ENCODE data around the gene GNPDA1. TPM values are rescaled to one million over a fixed set of nuclear protein-coding genes. Genes with fewer than 3 reads are reported as not detected.

The GNPDA1 gene
- total and polyA plus RNA-seq, 10 of the 15 experiments (the other 5 are each of a cell fraction or from before 2014, with no cell fraction given), result 1.0 to 11.9 (median 3.9) TPM

DNA sequence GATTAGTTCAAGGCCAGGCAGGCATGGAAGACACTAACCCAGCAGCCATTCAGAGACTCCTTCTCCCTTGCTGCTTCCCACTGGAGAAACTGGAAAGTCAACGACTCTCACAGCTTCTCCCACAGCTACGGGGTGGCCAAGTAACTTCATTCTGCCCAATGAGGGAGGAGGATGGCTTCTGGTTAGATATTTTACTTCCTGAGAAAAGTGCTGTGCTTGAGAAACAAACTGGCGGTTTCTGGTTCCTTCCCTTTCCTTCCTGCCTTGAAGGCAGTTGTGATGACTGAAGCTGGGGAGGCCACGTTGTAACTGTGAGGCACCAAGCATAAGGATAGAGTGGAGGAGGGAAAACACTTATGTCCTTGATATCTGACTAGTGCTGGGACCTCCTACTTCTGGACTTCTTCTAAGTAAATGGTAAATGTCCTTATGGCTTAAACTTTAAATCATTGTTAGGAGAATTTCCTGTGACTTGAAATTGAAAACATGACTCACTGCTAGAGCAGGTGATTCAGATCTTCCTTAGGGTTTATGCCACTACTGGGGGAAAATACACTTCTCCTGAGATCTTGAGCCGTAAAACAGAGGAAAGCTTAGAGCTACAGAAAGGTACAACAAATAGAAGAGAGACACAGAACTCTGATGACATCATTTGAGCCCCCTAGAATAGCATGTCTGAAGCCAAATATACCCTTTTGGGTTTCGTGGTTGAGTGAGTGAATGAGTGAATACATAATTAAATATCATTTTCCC, 3.1 kb upstream of the GNPDA1 start (continued):
- TF ChIP-seq, protein P1, sequence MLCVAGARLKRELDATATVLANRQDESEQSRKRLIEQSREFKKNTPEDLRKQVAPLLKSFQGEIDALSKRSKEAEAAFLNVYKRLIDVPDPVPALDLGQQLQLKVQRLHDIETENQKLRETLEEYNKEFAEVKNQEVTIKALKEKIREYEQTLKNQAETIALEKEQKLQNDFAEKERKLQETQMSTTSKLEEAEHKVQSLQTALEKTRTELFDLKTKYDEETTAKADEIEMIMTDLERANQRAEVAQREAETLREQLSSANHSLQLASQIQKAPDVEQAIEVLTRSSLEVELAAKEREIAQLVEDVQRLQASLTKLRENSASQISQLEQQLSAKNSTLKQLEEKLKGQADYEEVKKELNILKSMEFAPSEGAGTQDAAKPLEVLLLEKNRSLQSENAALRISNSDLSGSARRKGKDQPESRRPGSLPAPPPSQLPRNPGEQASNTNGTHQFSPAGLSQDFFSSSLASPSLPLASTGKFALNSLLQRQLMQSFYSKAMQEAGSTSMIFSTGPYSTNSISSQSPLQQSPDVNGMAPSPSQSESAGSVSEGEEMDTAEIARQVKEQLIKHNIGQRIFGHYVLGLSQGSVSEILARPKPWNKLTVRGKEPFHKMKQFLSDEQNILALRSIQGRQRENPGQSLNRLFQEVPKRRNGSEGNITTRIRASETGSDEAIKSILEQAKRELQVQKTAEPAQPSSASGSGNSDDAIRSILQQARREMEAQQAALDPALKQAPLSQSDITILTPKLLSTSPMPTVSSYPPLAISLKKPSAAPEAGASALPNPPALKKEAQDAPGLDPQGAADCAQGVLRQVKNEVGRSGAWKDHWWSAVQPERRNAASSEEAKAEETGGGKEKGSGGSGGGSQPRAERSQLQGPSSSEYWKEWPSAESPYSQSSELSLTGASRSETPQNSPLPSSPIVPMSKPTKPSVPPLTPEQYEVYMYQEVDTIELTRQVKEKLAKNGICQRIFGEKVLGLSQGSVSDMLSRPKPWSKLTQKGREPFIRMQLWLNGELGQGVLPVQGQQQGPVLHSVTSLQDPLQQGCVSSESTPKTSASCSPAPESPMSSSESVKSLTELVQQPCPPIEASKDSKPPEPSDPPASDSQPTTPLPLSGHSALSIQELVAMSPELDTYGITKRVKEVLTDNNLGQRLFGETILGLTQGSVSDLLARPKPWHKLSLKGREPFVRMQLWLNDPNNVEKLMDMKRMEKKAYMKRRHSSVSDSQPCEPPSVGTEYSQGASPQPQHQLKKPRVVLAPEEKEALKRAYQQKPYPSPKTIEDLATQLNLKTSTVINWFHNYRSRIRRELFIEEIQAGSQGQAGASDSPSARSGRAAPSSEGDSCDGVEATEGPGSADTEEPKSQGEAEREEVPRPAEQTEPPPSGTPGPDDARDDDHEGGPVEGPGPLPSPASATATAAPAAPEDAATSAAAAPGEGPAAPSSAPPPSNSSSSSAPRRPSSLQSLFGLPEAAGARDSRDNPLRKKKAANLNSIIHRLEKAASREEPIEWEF (IDR thresholded peaks at IDR 0.05; ENCODE audit: insufficient replicate concordance, low read depth, low read length), result no peak
- TF ChIP-seq, protein P2, sequence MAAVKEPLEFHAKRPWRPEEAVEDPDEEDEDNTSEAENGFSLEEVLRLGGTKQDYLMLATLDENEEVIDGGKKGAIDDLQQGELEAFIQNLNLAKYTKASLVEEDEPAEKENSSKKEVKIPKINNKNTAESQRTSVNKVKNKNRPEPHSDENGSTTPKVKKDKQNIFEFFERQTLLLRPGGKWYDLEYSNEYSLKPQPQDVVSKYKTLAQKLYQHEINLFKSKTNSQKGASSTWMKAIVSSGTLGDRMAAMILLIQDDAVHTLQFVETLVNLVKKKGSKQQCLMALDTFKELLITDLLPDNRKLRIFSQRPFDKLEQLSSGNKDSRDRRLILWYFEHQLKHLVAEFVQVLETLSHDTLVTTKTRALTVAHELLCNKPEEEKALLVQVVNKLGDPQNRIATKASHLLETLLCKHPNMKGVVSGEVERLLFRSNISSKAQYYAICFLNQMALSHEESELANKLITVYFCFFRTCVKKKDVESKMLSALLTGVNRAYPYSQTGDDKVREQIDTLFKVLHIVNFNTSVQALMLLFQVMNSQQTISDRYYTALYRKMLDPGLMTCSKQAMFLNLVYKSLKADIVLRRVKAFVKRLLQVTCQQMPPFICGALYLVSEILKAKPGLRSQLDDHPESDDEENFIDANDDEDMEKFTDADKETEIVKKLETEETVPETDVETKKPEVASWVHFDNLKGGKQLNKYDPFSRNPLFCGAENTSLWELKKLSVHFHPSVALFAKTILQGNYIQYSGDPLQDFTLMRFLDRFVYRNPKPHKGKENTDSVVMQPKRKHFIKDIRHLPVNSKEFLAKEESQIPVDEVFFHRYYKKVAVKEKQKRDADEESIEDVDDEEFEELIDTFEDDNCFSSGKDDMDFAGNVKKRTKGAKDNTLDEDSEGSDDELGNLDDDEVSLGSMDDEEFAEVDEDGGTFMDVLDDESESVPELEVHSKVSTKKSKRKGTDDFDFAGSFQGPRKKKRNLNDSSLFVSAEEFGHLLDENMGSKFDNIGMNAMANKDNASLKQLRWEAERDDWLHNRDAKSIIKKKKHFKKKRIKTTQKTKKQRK (IDR thresholded peaks at IDR 0.05; ENCODE audit: low read depth, low read length), result no peak
- no peak for TF ChIP-seq PAX5 (IDR thresholded peaks at IDR 0.05; ENCODE audit: borderline replicate concordance, low read depth, low read length)
- TF ChIP-seq NRF1 (conservative IDR thresholded peaks at IDR 0.05; ENCODE audit: low read depth, low read length), result no peak
- no peak for TF ChIP-seq ZNF687 (IDR thresholded peaks at IDR 0.05)
- TF ChIP-seq MTA2 (IDR thresholded peaks at IDR 0.05; ENCODE audit: low read depth), result no peak
- TF ChIP-seq ATF7 (IDR thresholded peaks at IDR 0.05; ENCODE audit: low read depth), result peak; percentile 53; the same call in 1 of the 2 replicates
- TF ChIP-seq SMC3 (IDR thresholded peaks at IDR 0.05; ENCODE audit: borderline replicate concordance, low read length), result no peak

All from GM12878 (cell line).